SK-N-SH treated with all-trans-retinoic acid at 6 μM for 48 hours (cell line): ENCODE measurements around the gene EXOSC10.

Experiments
- ATAC-seq: fragments of 200-7000 bp; cut with Tn5 transposase; 3 replicates; pipeline ENCODE4 v1.9.1; 2020; ENCODE audit warnings: mild to moderate bottlenecking, moderate library complexity
- ARNTL ChIP-seq: fragments of 450-650 bp; formaldehyde crosslinking; IDR thresholded peaks from 2 replicates; pipeline ENCODE4 v1.5.0; 2020; ENCODE audit warnings: low read depth, mild to moderate bottlenecking, moderate library complexity, borderline replicate concordance
- BACH2 ChIP-seq: fragments of 250-450 bp; sonication (Bioruptor Pico); IDR thresholded peaks from 2 replicates; pipeline ENCODE4 v1.9.0; 2021; ENCODE audit warnings: mild to moderate bottlenecking, borderline replicate concordance
- CSDC2 ChIP-seq: fragments of 250-450 bp; sonication (Bioruptor Pico); IDR thresholded peaks from 2 replicates; pipeline ENCODE4 v1.5.0; 2020; ENCODE audit warnings: mild to moderate bottlenecking, moderate library complexity
- ESRRG ChIP-seq: fragments of 250-450 bp; sonication (Bioruptor Pico); IDR thresholded peaks from 2 replicates; pipeline ENCODE4 v1.6.1; 2021; ENCODE audit warnings: mild to moderate bottlenecking
- GLIS3 ChIP-seq: fragments of 250-450 bp; sonication (Bioruptor Pico); IDR thresholded peaks from 2 replicates; pipeline ENCODE4 v1.5.0; 2020; ENCODE audit warnings: mild to moderate bottlenecking, moderate library complexity
- ISL1 ChIP-seq: fragments of 250-450 bp; sonication (Bioruptor Pico); IDR thresholded peaks from 2 replicates; pipeline ENCODE4 v2.1.2; 2022; ENCODE audit warnings: mild to moderate bottlenecking, moderate library complexity
- OSR1 ChIP-seq: fragments of 250-450 bp; sonication (Bioruptor Pico); IDR thresholded peaks from 2 replicates; pipeline ENCODE4 v1.8.0; 2022; ENCODE audit warnings: moderate library complexity, mild to moderate bottlenecking, inconsistent platforms
- PATZ1 ChIP-seq: fragments of 250-450 bp; sonication (Bioruptor Pico); IDR thresholded peaks from 2 replicates; pipeline ENCODE4 v1.8.0; 2020; ENCODE audit warnings: mild to moderate bottlenecking, moderate library complexity, borderline replicate concordance
- PPARA ChIP-seq: fragments of 250-450 bp; sonication (Bioruptor Pico); IDR thresholded peaks from 2 replicates; pipeline ENCODE4 v1.5.0; 2020; ENCODE audit warnings: mild to moderate bottlenecking, borderline replicate concordance
- RARB ChIP-seq: fragments of 250-450 bp; sonication (Bioruptor Pico); IDR thresholded peaks from 2 replicates; pipeline ENCODE4 v1.8.0; 2021; ENCODE audit warnings: mild to moderate bottlenecking, moderate library complexity
- TCF4 ChIP-seq: fragments of 250-450 bp; sonication (Bioruptor Pico); IDR thresholded peaks from 2 replicates; pipeline ENCODE4 v1.8.0; 2021; ENCODE audit warnings: mild to moderate bottlenecking, moderate library complexity, borderline replicate concordance
- TOX ChIP-seq: fragments of 250-450 bp; sonication (Bioruptor Pico); IDR thresholded peaks from 2 replicates; pipeline ENCODE4 v1.8.0; 2021; ENCODE audit warnings: mild to moderate bottlenecking, moderate library complexity, borderline replicate concordance
- ZC3H10 ChIP-seq: fragments of 250-450 bp; sonication (Bioruptor Pico); IDR thresholded peaks from 2 replicates; pipeline ENCODE4 v1.5.1; 2021; ENCODE audit warnings: mild to moderate bottlenecking, moderate library complexity
- ZFP3 ChIP-seq: fragments of 250-450 bp; sonication (Bioruptor Pico); IDR thresholded peaks from 2 replicates; pipeline ENCODE4 v1.5.0; 2020; ENCODE audit warnings: mild to moderate bottlenecking, moderate library complexity
- ZFP30 ChIP-seq: fragments of 450-650 bp; formaldehyde crosslinking; IDR thresholded peaks from 2 replicates; pipeline ENCODE4 v1.5.0; 2022; ENCODE audit warnings: mild to moderate bottlenecking, moderate library complexity
- TF ChIP-seq, protein P1 (sequence below): fragments of 250-450 bp; sonication (Bioruptor Pico); IDR thresholded peaks from 2 replicates; pipeline ENCODE4 v1.5.0; 2020; ENCODE audit warnings: mild to moderate bottlenecking, moderate library complexity
- TF ChIP-seq, protein P2 (sequence below): fragments of 250-450 bp; sonication (Bioruptor Pico); IDR thresholded peaks from 2 replicates; pipeline ENCODE4 v1.5.1; 2021; ENCODE audit warnings: mild to moderate bottlenecking, moderate library complexity
- TF ChIP-seq, protein P3 (sequence below): fragments of 250-450 bp; sonication (Bioruptor Pico); IDR thresholded peaks from 2 replicates; pipeline ENCODE4 v1.5.1; 2020; ENCODE audit warnings: low read depth, mild to moderate bottlenecking, moderate library complexity

Gene EXOSC10

DNA sequence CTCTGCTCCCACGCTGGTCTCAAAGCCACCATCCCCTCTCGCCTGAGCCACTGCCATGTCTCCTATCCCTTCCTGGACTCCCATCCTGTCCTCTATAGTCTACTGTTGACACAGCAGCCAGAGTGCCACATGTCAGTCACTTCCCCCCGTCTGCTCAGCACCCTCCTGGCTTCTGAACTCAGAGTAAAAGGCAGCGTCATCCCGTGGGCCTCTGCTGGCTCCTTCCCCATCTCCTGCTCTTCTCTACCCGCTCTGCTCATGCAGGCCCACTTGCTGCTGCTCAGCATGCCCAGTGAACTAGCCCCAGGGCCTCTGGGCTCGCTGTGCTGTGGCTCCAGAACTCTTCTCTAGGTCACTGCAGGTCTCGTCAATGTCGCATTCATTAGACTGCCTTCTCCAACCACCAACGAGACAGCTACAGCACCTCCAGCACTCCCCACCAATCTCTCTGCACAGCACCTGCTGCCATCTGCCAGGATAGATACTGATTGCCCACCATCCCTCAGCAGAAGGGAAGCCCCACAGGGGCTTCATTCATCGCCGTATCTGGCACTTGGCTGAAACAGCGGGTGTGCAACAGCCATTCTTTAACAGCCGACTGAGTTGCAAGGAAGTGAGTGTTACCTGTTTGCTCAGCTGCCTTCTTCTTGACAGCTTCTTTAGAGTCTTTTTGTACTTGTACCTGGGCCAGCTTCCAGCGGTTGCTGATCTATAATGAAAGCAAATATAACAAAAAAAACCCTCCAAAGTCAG lies 28.0 kb downstream of the EXOSC10 start (continued):
- no peak for TF ChIP-seq RARB (CRISPR knock-in tag)

DNA sequence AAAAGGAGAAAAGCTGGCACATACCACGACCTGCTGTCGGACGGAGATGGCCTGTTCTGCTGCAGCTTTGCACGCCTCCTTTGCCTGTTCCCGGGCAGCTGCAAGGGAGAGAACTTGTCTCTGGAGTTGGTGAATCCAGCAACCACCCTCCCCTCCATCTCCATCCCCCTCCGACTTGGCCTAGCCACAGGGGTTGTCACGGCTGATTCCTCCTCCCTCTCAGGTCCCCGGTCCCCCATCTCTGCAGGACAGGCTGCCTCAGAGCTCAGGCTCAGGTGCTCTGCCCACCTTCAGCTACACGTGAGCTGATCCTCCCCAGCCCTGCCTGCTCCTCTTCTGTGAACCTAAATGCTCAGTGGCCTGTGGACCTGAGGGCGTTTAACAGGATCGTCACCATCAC lies 28.8 kb downstream of the EXOSC10 start:
- no peak; the same call in 2 of the 3 replicates for ATAC-seq
- TF ChIP-seq ISL1 (CRISPR knock-in tag) (no peak), CSDC2 (CRISPR knock-in tag) (no peak), PATZ1 (no peak), TCF4 (CRISPR knock-in tag) (no peak)

- TF ChIP-seq TOX (CRISPR knock-in tag): no peak
- TF ChIP-seq, protein P1, sequence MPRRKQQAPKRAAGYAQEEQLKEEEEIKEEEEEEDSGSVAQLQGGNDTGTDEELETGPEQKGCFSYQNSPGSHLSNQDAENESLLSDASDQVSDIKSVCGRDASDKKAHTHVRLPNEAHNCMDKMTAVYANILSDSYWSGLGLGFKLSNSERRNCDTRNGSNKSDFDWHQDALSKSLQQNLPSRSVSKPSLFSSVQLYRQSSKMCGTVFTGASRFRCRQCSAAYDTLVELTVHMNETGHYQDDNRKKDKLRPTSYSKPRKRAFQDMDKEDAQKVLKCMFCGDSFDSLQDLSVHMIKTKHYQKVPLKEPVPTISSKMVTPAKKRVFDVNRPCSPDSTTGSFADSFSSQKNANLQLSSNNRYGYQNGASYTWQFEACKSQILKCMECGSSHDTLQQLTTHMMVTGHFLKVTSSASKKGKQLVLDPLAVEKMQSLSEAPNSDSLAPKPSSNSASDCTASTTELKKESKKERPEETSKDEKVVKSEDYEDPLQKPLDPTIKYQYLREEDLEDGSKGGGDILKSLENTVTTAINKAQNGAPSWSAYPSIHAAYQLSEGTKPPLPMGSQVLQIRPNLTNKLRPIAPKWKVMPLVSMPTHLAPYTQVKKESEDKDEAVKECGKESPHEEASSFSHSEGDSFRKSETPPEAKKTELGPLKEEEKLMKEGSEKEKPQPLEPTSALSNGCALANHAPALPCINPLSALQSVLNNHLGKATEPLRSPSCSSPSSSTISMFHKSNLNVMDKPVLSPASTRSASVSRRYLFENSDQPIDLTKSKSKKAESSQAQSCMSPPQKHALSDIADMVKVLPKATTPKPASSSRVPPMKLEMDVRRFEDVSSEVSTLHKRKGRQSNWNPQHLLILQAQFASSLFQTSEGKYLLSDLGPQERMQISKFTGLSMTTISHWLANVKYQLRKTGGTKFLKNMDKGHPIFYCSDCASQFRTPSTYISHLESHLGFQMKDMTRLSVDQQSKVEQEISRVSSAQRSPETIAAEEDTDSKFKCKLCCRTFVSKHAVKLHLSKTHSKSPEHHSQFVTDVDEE (CRISPR knock-in tag): no peak
- TF ChIP-seq ZFP30 (CRISPR knock-in tag): no peak
- no peak for TF ChIP-seq OSR1 (CRISPR knock-in tag)
- no peak for TF ChIP-seq ISL1 (CRISPR knock-in tag)
- TF ChIP-seq ESRRG (CRISPR knock-in tag): no peak
- no peak for TF ChIP-seq ZC3H10 (CRISPR knock-in tag)
- no peak for TF ChIP-seq ARNTL (CRISPR knock-in tag)
- TF ChIP-seq PATZ1: no peak
- no peak for TF ChIP-seq ZFP3 (CRISPR knock-in tag)
- TF ChIP-seq GLIS3 (CRISPR knock-in tag): no peak
- TF ChIP-seq, protein P2, sequence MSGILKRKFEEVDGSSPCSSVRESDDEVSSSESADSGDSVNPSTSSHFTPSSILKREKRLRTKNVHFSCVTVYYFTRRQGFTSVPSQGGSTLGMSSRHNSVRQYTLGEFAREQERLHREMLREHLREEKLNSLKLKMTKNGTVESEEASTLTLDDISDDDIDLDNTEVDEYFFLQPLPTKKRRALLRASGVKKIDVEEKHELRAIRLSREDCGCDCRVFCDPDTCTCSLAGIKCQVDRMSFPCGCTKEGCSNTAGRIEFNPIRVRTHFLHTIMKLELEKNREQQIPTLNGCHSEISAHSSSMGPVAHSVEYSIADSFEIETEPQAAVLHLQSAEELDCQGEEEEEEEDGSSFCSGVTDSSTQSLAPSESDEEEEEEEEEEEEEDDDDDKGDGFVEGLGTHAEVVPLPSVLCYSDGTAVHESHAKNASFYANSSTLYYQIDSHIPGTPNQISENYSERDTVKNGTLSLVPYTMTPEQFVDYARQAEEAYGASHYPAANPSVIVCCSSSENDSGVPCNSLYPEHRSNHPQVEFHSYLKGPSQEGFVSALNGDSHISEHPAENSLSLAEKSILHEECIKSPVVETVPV: no peak
- no peak for TF ChIP-seq PPARA (CRISPR knock-in tag)
- no peak for TF ChIP-seq RARB (CRISPR knock-in tag)
- no peak for TF ChIP-seq TCF4 (CRISPR knock-in tag)
- TF ChIP-seq, protein P3, sequence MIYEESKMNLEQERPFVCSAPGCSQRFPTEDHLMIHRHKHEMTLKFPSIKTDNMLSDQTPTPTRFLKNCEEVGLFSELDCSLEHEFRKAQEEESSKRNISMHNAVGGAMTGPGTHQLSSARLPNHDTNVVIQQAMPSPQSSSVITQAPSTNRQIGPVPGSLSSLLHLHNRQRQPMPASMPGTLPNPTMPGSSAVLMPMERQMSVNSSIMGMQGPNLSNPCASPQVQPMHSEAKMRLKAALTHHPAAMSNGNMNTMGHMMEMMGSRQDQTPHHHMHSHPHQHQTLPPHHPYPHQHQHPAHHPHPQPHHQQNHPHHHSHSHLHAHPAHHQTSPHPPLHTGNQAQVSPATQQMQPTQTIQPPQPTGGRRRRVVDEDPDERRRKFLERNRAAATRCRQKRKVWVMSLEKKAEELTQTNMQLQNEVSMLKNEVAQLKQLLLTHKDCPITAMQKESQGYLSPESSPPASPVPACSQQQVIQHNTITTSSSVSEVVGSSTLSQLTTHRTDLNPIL (CRISPR knock-in tag): no peak
- no peak for TF ChIP-seq BACH2 (CRISPR knock-in tag)
- no peak for TF ChIP-seq CSDC2 (CRISPR knock-in tag)
- TF ChIP-seq, all 23 proteins: peak for 0
- no peak for ATAC-seq
Measured at GRCh38 chr1:11068600-11069473, 30.8 kb downstream of the EXOSC10 start.
